PFSK-1 (cell line): ENCODE results near the gene STK11.

Experiments used
- FOXP2 ChIP-seq: optimal IDR thresholded peaks from 2 replicates; pipeline ENCODE3; 2011; ENCODE audit warnings: borderline replicate concordance, control low read depth, inconsistent platforms; ENCODE audit not compliant: insufficient read depth; ENCODE audit errors: extremely low read length, extremely low read depth
- POLR2AphosphoS5 ChIP-seq: IDR thresholded peaks from 2 replicates; pipeline ENCODE4 v1.6.1; 2012; ENCODE audit warnings: low read depth, mild to moderate bottlenecking, control low read depth, low read length, moderate library complexity
- REST ChIP-seq, 2 experiments: IDR thresholded peaks; 2 replicates each; pipeline versions ENCODE4 v1.6.1 to v1.8.0; 2011 to 2012; ENCODE audit warnings: low read depth in 2 of 2, low read length in 2 of 2, control low read depth in 1 of 2, inconsistent platforms in 1 of 2, mild to moderate bottlenecking in 1 of 2, moderate library complexity in 1 of 2; ENCODE audit not compliant: insufficient read depth in 1 of 2
- SIN3A ChIP-seq: IDR thresholded peaks from 2 replicates; pipeline ENCODE4 v1.6.1; 2012; ENCODE audit warnings: mild to moderate bottlenecking, low read length, moderate library complexity, borderline replicate concordance; ENCODE audit not compliant: insufficient read depth
- TAF1 ChIP-seq: IDR thresholded peaks from 2 replicates; pipeline ENCODE4 v1.6.1; 2012; ENCODE audit warnings: low read length, control low read depth, borderline replicate concordance; ENCODE audit not compliant: insufficient read depth

- no peak for TF ChIP-seq REST (IDR thresholded peaks at IDR 0.05; ENCODE audit: insufficient read depth in 1 of 2, low read depth in 2 of 2, low read length in 2 of 2)
- TF ChIP-seq POLR2AphosphoS5: peak; percentile 18; the same call in 1 of the 2 replicates
- no peak for TF ChIP-seq SIN3A
- TF ChIP-seq TAF1: no peak
- TF ChIP-seq FOXP2: no peak
Measured at GRCh38 chr19:1262623-1263123, 57.1 kb downstream of the STK11 start.
